Endodermal cell (in vitro differentiated cells): ENCODE data around the gene MCAM. TPM values are rescaled to one million over a fixed set of nuclear protein-coding genes. Genes with fewer than 3 reads are reported as not detected.
A peak's percentile ranks its signal among the peaks of the same experiment; 100 is the strongest.

Source experiments
- DNase-seq: peaks from one replicate; pipeline ENCODE4 v3.0.0-alpha.2; 2017
- H3K27ac ChIP-seq: 2 replicates; pipeline ENCODE4 v1.5.1; 2013; ENCODE audit warnings: mild to moderate bottlenecking, low read depth, low read length, moderate library complexity
- H3K27me3 ChIP-seq: 2 replicates; pipeline ENCODE4 v1.6.1; 2013; ENCODE audit warnings: mild to moderate bottlenecking, low read length, moderate library complexity; ENCODE audit not compliant: insufficient read depth, control insufficient read depth, poor library complexity, severe bottlenecking
- H3K36me3 ChIP-seq: 2 replicates; pipeline ENCODE4 v1.7.0; 2013; ENCODE audit warnings: mild to moderate bottlenecking, low read length, moderate library complexity; ENCODE audit not compliant: control insufficient read depth, insufficient read depth
- H3K4me1 ChIP-seq: one replicate; pipeline ENCODE4 v1.7.0; 2013; ENCODE audit warnings: low read length; ENCODE audit not compliant: control insufficient read depth, insufficient read depth
- H3K4me3 ChIP-seq: 2 replicates; pipeline ENCODE4 v1.5.1; 2013; ENCODE audit warnings: mild to moderate bottlenecking, low read length, moderate library complexity
- H3K9ac ChIP-seq: 2 replicates; pipeline ENCODE4 v1.6.1; 2013; ENCODE audit warnings: mild to moderate bottlenecking, low read length, moderate library complexity; ENCODE audit not compliant: poor library complexity, severe bottlenecking; ENCODE audit errors: extremely low read depth
- H3K9me3 ChIP-seq: 2 replicates; pipeline ENCODE4 v1.6.1; 2013; ENCODE audit warnings: mild to moderate bottlenecking, low read length, moderate library complexity; ENCODE audit not compliant: control insufficient read depth
- H3K27ac Mint-ChIP-seq: 2 replicates; pipeline ENCODE4 v1.8.0; 2020; ENCODE audit warnings: mixed read lengths
- H3K27me3 Mint-ChIP-seq: 2 replicates; pipeline ENCODE4 v1.8.0; 2021; ENCODE audit warnings: mild to moderate bottlenecking, mixed read lengths; ENCODE audit not compliant: insufficient read depth
- H3K36me3 Mint-ChIP-seq: 2 replicates; pipeline ENCODE4 v1.8.0; 2020; ENCODE audit warnings: low read depth, mixed read lengths
- H3K4me1 Mint-ChIP-seq: 2 replicates; pipeline ENCODE4 v1.8.0; 2020; ENCODE audit warnings: mixed read lengths
- H3K4me3 Mint-ChIP-seq: 2 replicates; pipeline ENCODE4 v1.8.0; 2020; ENCODE audit warnings: mild to moderate bottlenecking, moderate library complexity, mixed read lengths
- H3K9me3 Mint-ChIP-seq: 2 replicates; pipeline ENCODE4 v1.8.0; 2020; ENCODE audit warnings: mild to moderate bottlenecking, mixed read lengths
- CTCF ChIP-seq: fragments of 200-600 bp; sonication (generic); conservative IDR thresholded peaks from 2 replicates; pipeline ENCODE4 v1.5.0; 2021; ENCODE audit warnings: antibody characterized with exemption, mild to moderate bottlenecking
- WGBS, 2 experiments: methylation state at CpG; one replicate each; pipeline versions ENCODE4 v1.1.5 to v1.1.7; 2013; ENCODE audit warnings: missing lambda C conversion rate in 2 of 2, mixed read lengths in 1 of 2; ENCODE audit not compliant: insufficient coverage in 1 of 2, insufficient read length in 1 of 2; 5-methylcytosine and 5-hydroxymethylcytosine counted together
- total RNA-seq, 2 donors: library from RNA; stranded (reverse); fragmentation: NEBNext Ultra II Directional in 1 of 2; extraction: Animal tissue kit (Norgen Biotek cat#: 25700) in 1 of 2; gene quantifications; 2 replicates in 1 of 2; 3 replicates in 1 of 2; pipeline ENCODE4 v1.2.1, GENCODE V29; 2021

MCAM gene
- total RNA-seq, 2 donors from 2014 or later = 21.9 to 28.3 TPM

- no peaks in the 10 kb centered on the region for H3K4me1 ChIP-seq
- Mint-ChIP-seq H3K27me3 (peaks cover 75% of the 10 kb centered on the region), H3K36me3 (no peaks in the 10 kb centered on the region), H3K4me3 (no peak overlapping the region), H3K27ac (no peak overlapping the region), H3K9me3 (peaks cover 1% of the 10 kb centered on the region), H3K4me1 (no peaks in the 10 kb centered on the region)
- TF ChIP-seq CTCF = no peak
- no peaks in the 10 kb centered on the region for H3K9me3 ChIP-seq
- H3K27ac ChIP-seq = no peak overlapping the region
- peaks cover 57% of the 10 kb centered on the region for H3K27me3 ChIP-seq
- no peak for DNase-seq
- H3K36me3 ChIP-seq = no peaks in the 10 kb centered on the region
- 89 to 90% methylated on average over 7 to 12 of the region's 12 CpGs for WGBS, 2 experiments
- H3K4me3 ChIP-seq = no peak overlapping the region
- no peak overlapping the region for H3K9ac ChIP-seq
Measured at GRCh38 chr11:119345685-119346084, 28.8 kb upstream of the MCAM start.

- Mint-ChIP-seq H3K36me3 (no peaks in the 10 kb centered on the region), H3K4me1 (no peaks in the 10 kb centered on the region), H3K27ac (no peak overlapping the region), H3K9me3 (peaks cover 1% of the 10 kb centered on the region), H3K27me3 (peaks cover 81% of the 10 kb centered on the region), H3K4me3 (no peak overlapping the region)
- Histone ChIP-seq H3K27me3 (peaks cover 69% of the 10 kb centered on the region), H3K36me3 (no peaks in the 10 kb centered on the region), H3K9ac (no peak overlapping the region), H3K4me1 (no peaks in the 10 kb centered on the region), H3K27ac (no peak overlapping the region), H3K9me3 (no peaks in the 10 kb centered on the region), H3K4me3 (no peak overlapping the region)
- TF ChIP-seq CTCF = no peak
- WGBS, 2 experiments = 85 to 87% methylated on average over 8 to 14 of the region's 14 CpGs
- peak; percentile 39 for DNase-seq
Measured at GRCh38 chr11:119344291-119345010, 27.5 kb upstream of the MCAM start.

GRCh38 chr11:119343726-119344125 lies 26.8 kb upstream of the MCAM start:
- Histone ChIP-seq H3K9me3 (no peaks in the 10 kb centered on the region), H3K27me3 (peaks cover 77% of the 10 kb centered on the region), H3K9ac (no peak overlapping the region), H3K27ac (no peak overlapping the region), H3K36me3 (no peaks in the 10 kb centered on the region), H3K4me3 (no peak overlapping the region), H3K4me1 (no peaks in the 10 kb centered on the region)
- H3K9me3 Mint-ChIP-seq = peaks cover 1% of the 10 kb centered on the region
- H3K36me3 Mint-ChIP-seq = no peaks in the 10 kb centered on the region
- peaks cover 2% of the 10 kb centered on the region for H3K4me1 Mint-ChIP-seq
- H3K4me3 Mint-ChIP-seq = no peak overlapping the region
- no peak for TF ChIP-seq CTCF
- 87 to 96% methylated on average over 4 to 6 of the region's 7 CpGs for WGBS, 2 experiments
- peaks cover 88% of the 10 kb centered on the region for H3K27me3 Mint-ChIP-seq
- DNase-seq = peak; percentile 31
- H3K27ac Mint-ChIP-seq = no peak overlapping the region
